Ascending aorta (tissue), 2 donors: ENCODE results near the gene SMIM22. TPM values are rescaled to one million over a fixed set of nuclear protein-coding genes. Genes with fewer than 3 reads are reported as not detected.

ENCODE experiments used
- DNase-seq, 2 donors: peaks; one replicate each; pipeline ENCODE4 v3.0.0-alpha.2; 2019; ENCODE audit warnings: low spot score in 2 of 2
- H3K27ac ChIP-seq, 2 donors: fragments of 200-600 bp; sonication (generic); one replicate each; pipeline ENCODE4 v1.5.1; 2016 to 2017; ENCODE audit warnings: mild to moderate bottlenecking in 1 of 2
- H3K27me3 ChIP-seq: fragments of 200-600 bp; sonication (generic); one replicate; pipeline ENCODE4 v1.5.1; 2017
- H3K36me3 ChIP-seq, 2 donors: fragments of 200-600 bp; sonication (generic); one replicate each; pipeline ENCODE4 v1.5.1; 2016
- H3K4me1 ChIP-seq, 2 donors: fragments of 200-600 bp; sonication (generic); one replicate each; pipeline ENCODE4 v1.5.1; 2016 to 2017; ENCODE audit warnings: mild to moderate bottlenecking in 1 of 2
- H3K4me3 ChIP-seq, 2 donors: fragments of 200-600 bp; sonication (generic); one replicate each; pipeline ENCODE4 v1.5.1; 2016 to 2017; ENCODE audit warnings: mild to moderate bottlenecking in 1 of 2
- H3K9me3 ChIP-seq, 2 donors: fragments of 200-600 bp; sonication (generic); one replicate each; pipeline ENCODE4 v1.5.1; 2016
- intact Hi-C: fragments of 100-400 bp; cut with DNase I; formaldehyde crosslinking; loops from one replicate; pipeline ENCODE4 v1.15.1; 2023
- total RNA-seq: library from RNA; depleted of rRNA; stranded (reverse); fragments of >200 nt; gene quantifications from one replicate; pipeline ENCODE4 v1.1.0, GENCODE V29; 2016
- TF ChIP-seq, protein P1 (sequence below), 3 experiments: fragments of 200-600 bp in 2 of 3; fragments of 450-650 bp in 1 of 3; sonication (generic) in 2 of 3; IDR thresholded peaks; one replicate each; pipeline ENCODE4 v1.5.1; 2016 to 2019; ENCODE audit warnings: antibody characterized with exemption in 3 of 3, mild to moderate bottlenecking in 1 of 3, moderate library complexity in 1 of 3

SMIM22 gene
- total RNA-seq, 1 donor from 2014 or later, result not detected

DNA sequence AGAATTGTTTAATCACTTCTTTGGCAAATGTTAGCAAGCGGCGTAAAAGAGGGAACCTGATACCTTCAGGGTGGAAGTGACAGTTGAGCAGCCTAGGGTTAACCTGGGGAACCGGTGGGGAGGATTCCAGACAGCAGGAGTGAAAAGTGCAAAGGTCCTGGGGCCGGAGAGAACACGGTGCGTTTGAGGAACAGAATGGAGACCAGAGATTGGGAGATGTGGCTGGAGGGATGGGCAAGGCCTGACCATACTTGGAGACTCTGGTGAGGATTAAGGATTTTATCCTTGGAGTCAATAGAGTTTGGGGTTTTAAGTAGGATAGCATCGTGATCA lies 25.9 kb upstream of the SMIM22 start:
- Histone ChIP-seq H3K4me1 (peaks cover 8 to 23% of the 10 kb centered on the region in 2 donors), H3K9me3 (no peaks in the 10 kb centered on the region), H3K36me3 (peaks cover 0 to 2% of the 10 kb centered on the region in 2 donors), H3K27ac (peak overlapping the region; percentile 77 to 83), H3K27me3 (no peaks in the 10 kb centered on the region), H3K4me3 (peak overlapping the region in 1 of 2 donors; percentile 99)
- no peak for DNase-seq
- TF ChIP-seq, protein P1, sequence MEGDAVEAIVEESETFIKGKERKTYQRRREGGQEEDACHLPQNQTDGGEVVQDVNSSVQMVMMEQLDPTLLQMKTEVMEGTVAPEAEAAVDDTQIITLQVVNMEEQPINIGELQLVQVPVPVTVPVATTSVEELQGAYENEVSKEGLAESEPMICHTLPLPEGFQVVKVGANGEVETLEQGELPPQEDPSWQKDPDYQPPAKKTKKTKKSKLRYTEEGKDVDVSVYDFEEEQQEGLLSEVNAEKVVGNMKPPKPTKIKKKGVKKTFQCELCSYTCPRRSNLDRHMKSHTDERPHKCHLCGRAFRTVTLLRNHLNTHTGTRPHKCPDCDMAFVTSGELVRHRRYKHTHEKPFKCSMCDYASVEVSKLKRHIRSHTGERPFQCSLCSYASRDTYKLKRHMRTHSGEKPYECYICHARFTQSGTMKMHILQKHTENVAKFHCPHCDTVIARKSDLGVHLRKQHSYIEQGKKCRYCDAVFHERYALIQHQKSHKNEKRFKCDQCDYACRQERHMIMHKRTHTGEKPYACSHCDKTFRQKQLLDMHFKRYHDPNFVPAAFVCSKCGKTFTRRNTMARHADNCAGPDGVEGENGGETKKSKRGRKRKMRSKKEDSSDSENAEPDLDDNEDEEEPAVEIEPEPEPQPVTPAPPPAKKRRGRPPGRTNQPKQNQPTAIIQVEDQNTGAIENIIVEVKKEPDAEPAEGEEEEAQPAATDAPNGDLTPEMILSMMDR (IDR thresholded peaks at IDR 0.05), result no peak
- intact Hi-C loops, result loop anchor here (1.0 to 5.0 kb wide), 3 partner anchors 33 to 328 kb away; partner anchors contain the start of genes EEF2KMT, NUDT16L1 and ROGDI

DNA sequence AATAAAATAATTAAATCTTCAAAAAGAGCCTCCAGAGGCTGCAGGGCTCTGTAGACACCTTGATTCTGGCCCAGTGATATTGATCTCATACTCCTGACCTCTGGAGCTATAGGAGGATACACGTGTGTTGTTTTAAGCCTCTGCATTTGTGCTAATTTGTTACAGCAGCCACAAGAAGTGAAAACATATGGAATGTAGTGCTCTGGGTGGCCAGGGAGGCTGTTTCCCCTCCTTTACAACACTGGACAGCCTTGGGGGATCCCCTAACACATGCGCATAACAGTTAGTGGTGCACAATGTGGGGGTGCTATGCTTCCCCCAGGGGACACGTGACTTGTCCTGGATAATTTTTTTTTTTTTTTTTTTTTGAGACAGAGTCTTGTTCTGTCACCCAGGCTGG lies 23.5 kb upstream of the SMIM22 start:
- Histone ChIP-seq H3K36me3 (no peaks in the 10 kb centered on the region), H3K9me3 (no peaks in the 10 kb centered on the region), H3K4me3 (no peak overlapping the region), H3K27ac (no peak overlapping the region), H3K27me3 (no peaks in the 10 kb centered on the region), H3K4me1 (peaks cover 8 to 10% of the 10 kb centered on the region in 2 donors)
- intact Hi-C loops, result no loop called here
- TF ChIP-seq, protein P1 (IDR thresholded peaks at IDR 0.05), result no peak
- DNase-seq, result no peak

DNA sequence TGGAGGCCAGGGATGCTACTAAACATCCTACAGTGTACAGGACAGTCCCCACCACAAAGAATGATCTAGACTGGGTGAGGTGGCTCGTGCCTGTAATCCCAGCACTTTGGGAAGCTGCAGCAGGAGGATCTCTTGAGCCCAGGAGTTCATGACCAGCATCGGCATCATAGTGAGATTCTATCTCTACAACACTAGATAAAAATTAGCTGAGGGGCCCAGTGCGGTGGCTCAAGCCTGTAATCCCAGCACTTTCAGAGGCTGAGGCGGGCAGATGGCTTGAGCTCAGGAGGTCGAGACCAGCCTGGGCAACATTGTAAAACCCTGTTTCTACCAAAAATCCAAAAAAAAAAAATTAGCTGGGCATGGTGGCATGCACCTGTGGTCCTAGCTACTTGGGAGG lies 22.8 kb upstream of the SMIM22 start:
- TF ChIP-seq, protein P1 (IDR thresholded peaks at IDR 0.05), result no peak
- Histone ChIP-seq H3K27ac (no peak overlapping the region), H3K4me1 (peaks cover 7 to 10% of the 10 kb centered on the region in 2 donors), H3K27me3 (no peaks in the 10 kb centered on the region), H3K4me3 (no peak overlapping the region), H3K9me3 (no peaks in the 10 kb centered on the region), H3K36me3 (no peaks in the 10 kb centered on the region)
- DNase-seq, result no peak
- intact Hi-C loops, result no loop called here

DNA sequence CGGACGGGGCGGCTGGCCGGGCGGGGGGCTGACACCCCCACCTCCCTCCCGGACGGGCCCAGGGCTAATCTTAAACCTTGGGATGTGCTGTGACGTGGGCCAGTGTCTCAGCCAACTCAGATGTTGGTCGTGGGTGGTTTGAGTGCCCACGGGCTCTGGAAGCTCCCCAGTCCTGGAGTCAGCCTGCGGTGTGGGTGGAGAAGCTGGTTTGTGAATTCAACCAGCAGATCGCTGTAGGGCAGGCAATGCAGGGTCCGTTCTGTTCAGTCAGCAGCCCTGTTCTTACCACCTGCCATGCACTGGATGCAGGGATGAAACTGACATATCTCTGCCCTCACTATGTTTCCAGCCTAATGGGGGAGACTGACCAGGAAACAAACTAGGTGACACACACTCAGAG lies 20.2 kb upstream of the SMIM22 start:
- no peaks in the 10 kb centered on the region for H3K9me3 ChIP-seq
- H3K27ac ChIP-seq, result no peak overlapping the region
- no peaks in the 10 kb centered on the region for H3K27me3 ChIP-seq
- no peak for DNase-seq
- H3K4me3 ChIP-seq, result no peak overlapping the region
- H3K4me1 ChIP-seq, result no peaks in the 10 kb centered on the region
- intact Hi-C loops, result no loop called here
- no peaks in the 10 kb centered on the region for H3K36me3 ChIP-seq
- TF ChIP-seq, protein P1 (IDR thresholded peaks at IDR 0.05), result no peak

DNA sequence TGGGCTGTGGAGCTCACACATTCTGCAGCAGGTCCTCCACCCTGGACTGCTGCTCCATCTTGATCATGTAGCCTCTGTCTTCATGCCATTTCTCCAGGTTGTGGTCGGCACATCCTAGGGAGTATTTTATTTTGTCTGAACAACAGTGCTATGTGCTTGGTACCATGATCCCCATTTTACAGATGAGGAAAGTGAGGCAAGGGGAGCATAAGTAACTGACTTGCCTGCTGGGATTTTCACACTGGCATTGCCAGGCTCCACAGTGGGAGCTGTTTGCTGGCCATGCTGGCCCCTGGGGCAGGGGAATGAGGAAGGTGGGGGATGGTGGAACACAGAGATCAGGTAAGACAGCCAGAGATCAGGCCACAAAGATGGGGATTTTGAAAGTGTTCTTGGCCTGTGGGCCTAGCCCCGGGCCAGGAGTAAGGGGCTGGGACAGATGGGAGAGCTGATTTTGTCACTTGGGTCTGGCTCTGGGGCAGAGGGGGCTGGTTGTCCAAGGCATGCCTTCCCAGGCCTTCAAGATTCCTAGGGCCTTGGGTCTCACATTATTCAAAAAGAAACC lies 18.9 kb upstream of the SMIM22 start:
- Histone ChIP-seq H3K36me3 (no peaks in the 10 kb centered on the region), H3K9me3 (no peaks in the 10 kb centered on the region), H3K4me3 (no peak overlapping the region), H3K27ac (no peak overlapping the region), H3K27me3 (no peaks in the 10 kb centered on the region), H3K4me1 (no peaks in the 10 kb centered on the region)
- TF ChIP-seq, protein P1 (IDR thresholded peaks at IDR 0.05), result no peak
- DNase-seq, result no peak
- intact Hi-C loops, result no loop called here
